H1 (cell line): ENCODE measurements around the gene TEAD2. TPM values are rescaled to one million over a fixed set of nuclear protein-coding genes. Genes with fewer than 3 reads are reported as not detected.

Source experiments
- CTCF ChIA-PET: fragments of 300-600 bp; sonication (Branson Sonifier 250); formaldehyde crosslinking; loops from one replicate; lab custom pipeline; 2021; ENCODE audit not compliant: partially characterized antibody; lab: Charles Lee
- POLR2A ChIA-PET: fragments of 300-600 bp; sonication (Branson Sonifier 250); formaldehyde crosslinking; loops from one replicate; lab custom pipeline; 2021; ENCODE audit warnings: inconsistent platforms; ENCODE audit not compliant: partially characterized antibody; lab: Charles Lee
- DNase-seq, 2 experiments: peaks; one replicate each; pipeline versions ENCODE4 v3.0.0 to v3.0.0-alpha.2; 2010 to 2022; ENCODE audit warnings: low spot score in 2 of 2, low read depth in 1 of 2, mixed read lengths in 1 of 2
- FAIRE-seq: peaks from 2 replicates; lab custom pipeline; 2011; peaks lifted over from hg19 to GRCh38; lab: Jason Lieb, UNC
- H2AFZ ChIP-seq: 2 replicates; pipeline ENCODE4 v1.8.1; 2012; ENCODE audit warnings: low read length, inconsistent platforms
- H2AK5ac ChIP-seq: 2 replicates; pipeline ENCODE4 v1.6.1; 2013; ENCODE audit warnings: low read depth, low read length
- H2BK120ac ChIP-seq: replicated peaks from 2 replicates; pipeline ENCODE3; 2013; ENCODE audit warnings: low read depth, low read length, inconsistent platforms
- H2BK12ac ChIP-seq: 2 replicates; pipeline ENCODE4 v1.6.1; 2013; ENCODE audit warnings: low read depth, low read length
- H2BK15ac ChIP-seq: 2 replicates; pipeline ENCODE4 v1.6.1; 2013; ENCODE audit warnings: low read length
- H2BK20ac ChIP-seq: 2 replicates; pipeline ENCODE4 v1.6.1; 2013; ENCODE audit warnings: low read length
- H2BK5ac ChIP-seq: 2 replicates; pipeline ENCODE4 v1.6.1; 2013; ENCODE audit warnings: low read depth, low read length
- H3K14ac ChIP-seq: 2 replicates; pipeline ENCODE4 v1.6.1; 2013; ENCODE audit warnings: inconsistent platforms; ENCODE audit not compliant: insufficient read length
- H3K18ac ChIP-seq: 2 replicates; pipeline ENCODE4 v1.6.1; 2013; ENCODE audit warnings: low read length; ENCODE audit errors: extremely low read depth
- H3K23ac ChIP-seq: 2 replicates; pipeline ENCODE4 v1.6.1; 2013; ENCODE audit warnings: inconsistent platforms; ENCODE audit not compliant: insufficient read length
- H3K23me2 ChIP-seq: 2 replicates; pipeline ENCODE4 v1.6.1; 2013; ENCODE audit warnings: low read depth, low read length
- H3K27ac ChIP-seq: 2 replicates; pipeline ENCODE4 v1.6.1; 2011; ENCODE audit warnings: low read depth, low read length, inconsistent platforms
- H3K27me3 ChIP-seq, 4 experiments: replicated peaks in 1 of 4; 1 replicate in 1 of 4; 2 replicates in 3 of 4; pipeline versions ENCODE4 v1.6.1 to v1.8.1; 2011 to 2013; ENCODE audit warnings: low read length in 3 of 4, mild to moderate bottlenecking in 3 of 4, inconsistent platforms in 2 of 4, mixed read lengths in 2 of 4, moderate library complexity in 1 of 4; ENCODE audit not compliant: control insufficient read depth in 3 of 4, insufficient read depth in 3 of 4; ENCODE audit errors: extremely low read depth in 1 of 4
- H3K36me3 ChIP-seq, 4 experiments: 2 replicates each; pipeline versions ENCODE4 v1.6.1 to v1.8.1; 2011 to 2013; ENCODE audit warnings: mild to moderate bottlenecking in 4 of 4, low read length in 3 of 4, moderate library complexity in 2 of 4, control low read depth in 1 of 4, inconsistent platforms in 1 of 4; ENCODE audit not compliant: insufficient read depth in 4 of 4, control insufficient read depth in 2 of 4
- H3K4ac ChIP-seq: replicated peaks from 2 replicates; pipeline ENCODE3; 2013; ENCODE audit warnings: low read length, low read depth, mixed read lengths, inconsistent platforms; ENCODE audit not compliant: insufficient read length
- H3K4me1 ChIP-seq, 4 experiments: replicated peaks in 1 of 4; 1 replicate in 1 of 4; 2 replicates in 3 of 4; pipeline versions ENCODE4 v1.6.1 to v1.8.1; 2011 to 2013; ENCODE audit warnings: low read length in 3 of 4, inconsistent platforms in 2 of 4, mixed read lengths in 1 of 4; ENCODE audit not compliant: insufficient read depth in 4 of 4, control insufficient read depth in 3 of 4
- H3K4me2 ChIP-seq, 2 experiments: 2 replicates each; pipeline versions ENCODE4 v1.6.1 to v1.8.1; 2011 to 2013; ENCODE audit warnings: low read depth in 2 of 2, low read length in 2 of 2, control low read depth in 1 of 2, inconsistent platforms in 1 of 2, mild to moderate bottlenecking in 1 of 2; ENCODE audit not compliant: insufficient read depth in 1 of 2
- H3K4me3 ChIP-seq, 4 experiments: fragments of 200-600, 300-600 bp in 1 of 4; sonication (generic), shearing (Covaris generic), sonication (Bioruptor Twin) in 1 of 4; 2 replicates each; pipeline versions ENCODE4 v1.5.1 to v1.8.1; 2011 to 2016; ENCODE audit warnings: low read length in 4 of 4, low read depth in 3 of 4, control low read depth in 2 of 4, inconsistent platforms in 2 of 4, mild to moderate bottlenecking in 2 of 4, mixed read lengths in 1 of 4, moderate library complexity in 1 of 4; ENCODE audit not compliant: insufficient read depth in 2 of 4; ENCODE audit errors: extremely low read depth in 1 of 4
- H3K56ac ChIP-seq: replicated peaks from 2 replicates; pipeline ENCODE3; 2013; ENCODE audit warnings: low read depth, mild to moderate bottlenecking, mixed read lengths, low read length, inconsistent platforms; ENCODE audit not compliant: insufficient read length
- H3K79me1 ChIP-seq: 2 replicates; pipeline ENCODE4 v1.6.1; 2013; ENCODE audit warnings: low read depth, low read length, control low read depth
- H3K79me2 ChIP-seq, 2 experiments: 2 replicates each; pipeline versions ENCODE4 v1.6.1 to v1.8.1; 2012 to 2013; ENCODE audit warnings: low read length in 2 of 2, mild to moderate bottlenecking in 2 of 2, inconsistent platforms in 1 of 2; ENCODE audit not compliant: insufficient read depth in 2 of 2, control insufficient read depth in 1 of 2
- H3K9ac ChIP-seq, 4 experiments: replicated peaks in 1 of 4; 1 replicate in 1 of 4; 2 replicates in 3 of 4; pipeline versions ENCODE4 v1.6.1 to v1.8.1; 2011 to 2013; ENCODE audit warnings: low read depth in 3 of 4, low read length in 3 of 4, control low read depth in 2 of 4, mild to moderate bottlenecking in 2 of 4, moderate library complexity in 2 of 4, inconsistent platforms in 1 of 4; ENCODE audit errors: extremely low read depth in 1 of 4
- H3K9me3 ChIP-seq, 2 experiments: 2 replicates each; pipeline versions ENCODE4 v1.6.1 to v1.8.1; 2012 to 2013; ENCODE audit warnings: mild to moderate bottlenecking in 2 of 2, moderate library complexity in 2 of 2, control low read depth in 1 of 2, inconsistent platforms in 1 of 2, low read depth in 1 of 2, low read length in 1 of 2, mixed read lengths in 1 of 2; ENCODE audit not compliant: insufficient read depth in 2 of 2
- H4K20me1 ChIP-seq, 2 experiments: replicated peaks in 1 of 2; 2 replicates each; pipeline versions ENCODE3 to v1.8.1; 2011 to 2013; ENCODE audit warnings: inconsistent platforms in 2 of 2, low read length in 2 of 2, mild to moderate bottlenecking in 1 of 2; ENCODE audit not compliant: insufficient read depth in 2 of 2, control insufficient read depth in 1 of 2
- H4K5ac ChIP-seq: 2 replicates; pipeline ENCODE4 v1.6.1; 2013; ENCODE audit warnings: low read length, low read depth, mixed read lengths, inconsistent platforms; ENCODE audit not compliant: insufficient read length
- H4K8ac ChIP-seq: 2 replicates; pipeline ENCODE4 v1.8.0; 2013; ENCODE audit warnings: mild to moderate bottlenecking, moderate library complexity, low read length, inconsistent platforms; ENCODE audit not compliant: insufficient read depth; ENCODE audit errors: extremely low read depth
- H4K91ac ChIP-seq: replicated peaks from 2 replicates; pipeline ENCODE3; 2013; ENCODE audit warnings: low read length, mixed read lengths, inconsistent platforms; ENCODE audit not compliant: insufficient read length
- CEBPB ChIP-seq: IDR thresholded peaks from 2 replicates; pipeline ENCODE4 v1.6.1; 2012; ENCODE audit warnings: low read depth, low read length
- EGR1 ChIP-seq: IDR thresholded peaks from 2 replicates; pipeline ENCODE4 v1.6.1; 2011; ENCODE audit warnings: low read depth, low read length, borderline replicate concordance
- GABPA ChIP-seq: IDR thresholded peaks from 2 replicates; pipeline ENCODE4 v1.6.1; 2011; ENCODE audit warnings: mild to moderate bottlenecking, low read length, moderate library complexity, borderline replicate concordance; ENCODE audit not compliant: insufficient read depth
- JUN ChIP-seq: IDR thresholded peaks from 2 replicates; pipeline ENCODE4 v1.6.1; 2011; ENCODE audit warnings: low read depth, mild to moderate bottlenecking, improper control_type of control experiment, low read length
- RAD21 ChIP-seq, 2 experiments: IDR thresholded peaks in 1 of 2; conservative IDR thresholded peaks in 1 of 2; 2 replicates each; pipeline ENCODE4 v1.6.1; 2011; ENCODE audit warnings: low read depth in 2 of 2, low read length in 2 of 2, improper control_type of control experiment in 1 of 2, inconsistent platforms in 1 of 2, mild to moderate bottlenecking in 1 of 2, moderate library complexity in 1 of 2
- SP2 ChIP-seq: IDR thresholded peaks from 2 replicates; pipeline ENCODE4 v1.6.1; 2012; ENCODE audit warnings: mild to moderate bottlenecking, low read length, inconsistent platforms
- YY1 ChIP-seq: IDR thresholded peaks from 2 replicates; pipeline ENCODE4 v1.6.1; 2011; ENCODE audit warnings: low read depth, mild to moderate bottlenecking, low read length
- WGBS, 2 experiments: shearing (Covaris generic) in 1 of 2; methylation state at CpG; one replicate each; pipeline versions ENCODE4 v1.1.6 to v1.1.7; 2013 to 2015; ENCODE audit warnings: low lambda C conversion rate in 2 of 2, mixed read lengths in 2 of 2, inconsistent platforms in 1 of 2, low coverage in 1 of 2, missing lambda C conversion rate in 1 of 2; ENCODE audit not compliant: insufficient replicate concordance in 2 of 2, insufficient coverage in 1 of 2, insufficient read length in 1 of 2; ENCODE audit errors: extremely low coverage in 1 of 2, missing lambda C conversion rate in 1 of 2; 5-methylcytosine and 5-hydroxymethylcytosine counted together
- polyA plus RNA-seq, 7 experiments: library from polyadenylated mRNA; depleted of rRNA in 3 of 7; stranded (reverse) in 5 of 7; unstranded in 2 of 7; fragments of >200 nt in 5 of 7; fragments of 200-250 nt in 2 of 7; gene quantifications; 1 replicate in 5 of 7; 2 replicates in 1 of 7; 4 replicates in 1 of 7; pipeline versions ENCODE4 v1.2.1 to v1.2.3, GENCODE V29; 2011 to 2013; ENCODE audit warnings: missing spikeins in 2 of 7, mixed read lengths in 2 of 7
- total RNA-seq: library from RNA; stranded (reverse); fragmentation: NEBNext Ultra II Directional; extraction: Animal tissue kit (Norgen Biotek cat#: 25700); gene quantifications from 2 replicates; pipeline ENCODE4 v1.2.1, GENCODE V29; 2021

Gene TEAD2
- total and polyA plus RNA-seq, 2 of the 8 experiments (the other 6 are each of a cell fraction or from before 2014, with no cell fraction given) = 87.6 to 146 TPM

- no peak overlapping the region for H3K56ac ChIP-seq
- H3K18ac ChIP-seq = no peak overlapping the region
- H4K20me1 ChIP-seq = no peaks in the 10 kb centered on the region
- peak overlapping the region; percentile 39 for H4K91ac ChIP-seq
- H3K23me2 ChIP-seq = no peaks in the 10 kb centered on the region
- ChIA-PET CTCF (interaction anchor here (0.9 to 14.7 kb wide), 4 partner anchors 8 to 18 kb away, joined by 4 to 291 read pairs (median 4); no protein-coding TSS in a partner anchor), POLR2A (interaction anchor here (0.7 to 3.3 kb wide), 6 partner anchors 11 to 83 kb away, joined by 3 to 13 read pairs (median 4); partner anchors contain the start of gene GFY)
- H3K27me3 ChIP-seq = no peaks in the 10 kb centered on the region
- H3K9ac ChIP-seq = no peak overlapping the region
- peak overlapping the region; percentile 8; the same call in 1 of the 2 replicates for H2BK15ac ChIP-seq
- no peaks in the 10 kb centered on the region for H3K79me2 ChIP-seq
- no peak overlapping the region for H4K8ac ChIP-seq
- H3K27ac ChIP-seq = no peak overlapping the region
- H3K4ac ChIP-seq = no peak overlapping the region
- no peak overlapping the region for H2BK120ac ChIP-seq
- H2BK5ac ChIP-seq = no peak overlapping the region
- no peak for TF ChIP-seq YY1
- TF ChIP-seq JUN = no peak
- TF ChIP-seq CEBPB = no peak
- TF ChIP-seq RAD21 (IDR thresholded peaks at IDR 0.05 in 1 of 2, conservative IDR thresholded peaks at IDR 0.05 in 1 of 2; ENCODE audit: low read depth in 2 of 2, low read length in 2 of 2) = no peak
- TF ChIP-seq GABPA = no peak
- no peak for TF ChIP-seq EGR1
- TF ChIP-seq SP2 = no peak
- 78% methylated on average over 8 of the region's 8 CpGs; no CpG with 5 or more reads in 1 of the 2 experiments for WGBS, 2 experiments
- H3K4me1 ChIP-seq = peaks cover 3 to 11% (median 5%) of the 10 kb centered on the region in 4 experiments
- no peak overlapping the region for H2AFZ ChIP-seq
- no peak overlapping the region for H3K4me3 ChIP-seq
- no peaks in the 10 kb centered on the region for H3K79me1 ChIP-seq
- H2BK20ac ChIP-seq = peak overlapping the region; percentile 53; the same call in 1 of the 2 replicates
- no peak overlapping the region for H3K4me2 ChIP-seq
- no peak overlapping the region for H2AK5ac ChIP-seq
- peak overlapping the region; percentile 68; the same call in 1 of the 2 replicates for H2BK12ac ChIP-seq
- no peak overlapping the region for H3K23ac ChIP-seq
- DNase-seq = no peak
- no peaks in the 10 kb centered on the region for H3K36me3 ChIP-seq
- H3K14ac ChIP-seq = no peak overlapping the region
- FAIRE-seq = no peak
- no peaks in the 10 kb centered on the region for H3K9me3 ChIP-seq
- H4K5ac ChIP-seq = no peak overlapping the region
Measured at GRCh38 chr19:49408816-49409440, 46.7 kb upstream of the TEAD2 start.
